Inferior parietal cortex (tissue), 1 donor: Measurements from ENCODE around the gene BPIFB6.

Experiments used
- DNase-seq: peaks from one replicate; pipeline ENCODE4 v3.0.0-alpha.2; 2016; ENCODE audit errors: extremely low spot score

Gene BPIFB6

DNA sequence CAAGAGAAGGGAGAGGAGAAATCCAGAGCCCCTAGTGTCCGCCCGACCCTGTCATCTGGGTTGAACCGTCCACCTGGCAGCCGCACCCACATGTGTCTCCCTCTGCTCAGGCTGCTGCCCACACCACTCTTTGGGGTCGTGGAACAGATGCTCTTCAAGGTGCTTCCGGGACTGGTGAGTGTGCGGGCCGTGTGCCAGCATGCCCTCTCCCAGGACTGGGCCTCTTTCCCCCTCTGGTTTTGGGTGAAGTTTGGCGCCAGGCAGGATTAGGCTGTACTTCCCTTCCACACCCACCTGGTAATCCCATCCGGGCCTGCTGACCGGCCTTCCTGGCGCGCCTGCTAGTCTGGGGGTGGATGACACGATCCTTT is 30.2 kb downstream of the BPIFB6 start:
- DNase-seq, result no peak

GRCh38 chr20:33062105-33062824 is 30.8 kb downstream of the BPIFB6 start:
- DNase-seq, result no peak

GRCh38 chr20:33062825-33063149 is 31.3 kb downstream of the BPIFB6 start:
- no peak for DNase-seq

- DNase-seq, result no peak
Observed at GRCh38 chr20:33063271-33063670, 31.8 kb downstream of the BPIFB6 start.

- no peak for DNase-seq
Observed at GRCh38 chr20:33064572-33065287, 33.3 kb downstream of the BPIFB6 start.

DNA sequence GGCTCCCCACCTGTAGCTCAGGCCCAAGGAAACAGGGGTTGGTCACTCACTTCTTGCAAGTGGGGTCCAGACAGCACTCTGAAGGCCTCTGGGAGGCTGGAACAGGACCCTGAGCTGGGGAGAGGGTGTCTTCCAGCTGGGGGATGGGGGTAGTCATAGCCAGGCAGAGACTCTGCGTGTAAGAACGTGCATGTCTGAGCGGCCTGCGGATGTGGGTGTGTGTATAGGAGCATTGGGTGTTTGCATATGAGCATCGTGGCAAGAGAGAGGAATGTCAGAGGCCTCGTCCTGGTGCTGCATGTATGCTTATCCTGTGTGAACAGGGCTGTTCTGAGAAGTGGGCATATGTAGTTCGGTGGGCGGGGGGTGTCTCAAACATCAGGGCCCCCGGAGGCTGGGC is 34.3 kb downstream of the BPIFB6 start:
- no peak for DNase-seq

DNA sequence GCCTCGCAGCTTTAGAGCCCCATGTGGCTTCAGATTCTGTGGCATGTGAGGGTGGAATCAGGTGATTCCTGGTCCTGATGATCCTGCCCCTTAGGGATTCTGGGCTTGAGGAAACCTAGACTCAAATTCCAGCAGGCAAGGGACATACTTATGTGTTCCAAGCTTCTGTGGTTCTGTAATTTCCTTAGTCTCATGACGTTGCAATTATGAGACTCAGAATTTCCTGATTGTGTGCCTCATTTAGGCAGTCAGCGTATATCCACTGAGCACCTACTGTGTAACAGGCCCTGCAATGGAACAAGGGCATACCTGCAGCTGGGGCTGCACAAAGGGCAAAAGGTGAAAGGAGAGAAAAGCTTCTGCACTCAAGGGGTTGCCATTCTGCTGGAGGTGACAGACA is 36.4 kb downstream of the BPIFB6 start:
- no peak for DNase-seq

DNA sequence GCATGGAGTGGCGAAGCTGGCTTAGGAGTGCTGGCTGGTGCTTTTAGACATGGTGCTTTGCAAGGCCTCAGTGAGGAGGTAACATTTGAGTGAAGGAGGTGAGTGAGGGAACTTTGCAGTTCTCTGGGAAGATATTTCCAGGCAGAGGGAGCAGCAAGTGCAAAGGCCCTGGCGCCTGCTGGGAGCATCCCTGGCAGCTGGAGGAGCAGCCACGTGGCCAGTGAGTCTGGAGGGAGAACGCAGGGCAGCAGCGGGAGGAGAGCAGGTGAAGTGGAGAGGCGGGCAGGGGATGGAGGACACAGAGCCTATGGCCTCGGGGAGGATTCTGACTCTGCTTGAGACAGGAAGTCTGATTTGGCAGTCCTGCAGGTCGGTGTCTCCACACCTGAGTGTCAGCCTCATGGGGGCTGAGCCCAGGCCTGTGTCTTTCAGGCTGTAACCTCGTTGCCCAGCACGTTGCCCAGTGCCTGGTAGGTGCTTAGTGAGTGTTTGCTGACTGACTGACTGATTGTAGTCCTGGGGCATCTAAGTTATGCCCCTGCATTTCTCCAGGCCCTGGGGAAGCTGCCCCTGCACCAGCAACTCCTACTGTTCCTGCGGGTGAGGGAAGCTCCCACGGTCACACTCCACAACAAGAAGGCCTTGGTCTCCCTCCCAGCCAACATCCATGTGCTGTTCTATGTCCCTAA is 36.9 kb downstream of the BPIFB6 start:
- DNase-seq, result no peak

DNA sequence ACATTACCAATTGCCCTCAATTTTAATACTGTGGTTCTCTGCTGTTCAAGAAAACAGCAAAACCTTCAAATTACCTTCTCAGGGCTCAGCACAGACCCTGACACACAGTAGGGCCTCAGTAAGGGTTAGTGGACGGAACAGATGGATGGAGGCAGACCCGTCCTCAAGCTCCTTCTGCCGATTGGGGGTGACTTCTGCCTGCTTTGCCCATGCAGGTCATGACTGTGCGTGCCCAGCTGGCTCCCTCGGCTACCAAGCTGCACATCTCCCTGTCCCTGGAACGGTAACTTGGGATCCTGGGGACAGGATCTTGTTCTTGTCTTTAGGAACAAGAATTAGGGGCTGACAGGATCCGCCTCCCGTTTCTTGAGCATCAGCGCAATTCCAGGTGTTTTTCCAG is 38.2 kb downstream of the BPIFB6 start:
- no peak for DNase-seq

- DNase-seq, result no peak
Observed at GRCh38 chr20:33070111-33071053, 38.9 kb downstream of the BPIFB6 start.

GRCh38 chr20:33071198-33071597 is 39.8 kb downstream of the BPIFB6 start:
- DNase-seq, result no peak

GRCh38 chr20:33072362-33072761 is 40.9 kb downstream of the BPIFB6 start:
- no peak for DNase-seq

DNA sequence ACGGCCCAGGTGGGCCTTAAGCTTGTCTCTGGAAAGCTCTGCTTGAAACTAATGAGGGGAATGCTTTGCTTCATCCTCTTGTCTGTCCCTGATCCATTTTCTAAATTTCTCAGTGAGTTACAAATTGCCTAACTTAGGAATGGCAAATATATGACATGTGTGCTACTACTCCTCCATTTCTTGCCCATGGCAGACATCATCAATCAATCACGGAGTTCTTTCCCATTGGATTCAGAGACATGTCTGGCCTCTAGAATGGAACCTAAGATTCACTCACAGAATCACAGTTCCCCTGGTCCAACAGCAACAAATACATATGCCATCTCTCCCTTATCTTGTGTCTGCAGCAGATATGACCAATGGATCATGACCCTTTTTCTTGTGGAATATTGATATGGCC is 41.4 kb downstream of the BPIFB6 start:
- no peak for DNase-seq

DNA sequence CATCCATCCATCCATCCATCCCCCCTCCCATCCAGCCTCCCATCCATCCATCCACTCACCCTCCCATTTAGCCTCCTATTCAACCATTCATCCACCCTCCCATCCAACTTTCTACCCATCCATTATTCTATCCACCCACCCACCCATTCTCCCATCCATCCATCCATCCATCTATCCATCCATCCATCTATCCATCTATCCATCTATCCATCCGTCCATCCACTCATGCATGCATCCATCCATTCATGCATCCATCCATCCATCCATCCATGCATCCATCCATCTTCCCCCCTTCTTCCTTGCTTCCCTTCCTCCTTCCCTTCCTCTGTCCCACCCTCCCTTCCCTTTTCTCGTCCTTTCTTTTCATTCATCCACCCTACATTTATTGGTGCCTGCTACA is 43.2 kb downstream of the BPIFB6 start:
- DNase-seq, result no peak

DNA sequence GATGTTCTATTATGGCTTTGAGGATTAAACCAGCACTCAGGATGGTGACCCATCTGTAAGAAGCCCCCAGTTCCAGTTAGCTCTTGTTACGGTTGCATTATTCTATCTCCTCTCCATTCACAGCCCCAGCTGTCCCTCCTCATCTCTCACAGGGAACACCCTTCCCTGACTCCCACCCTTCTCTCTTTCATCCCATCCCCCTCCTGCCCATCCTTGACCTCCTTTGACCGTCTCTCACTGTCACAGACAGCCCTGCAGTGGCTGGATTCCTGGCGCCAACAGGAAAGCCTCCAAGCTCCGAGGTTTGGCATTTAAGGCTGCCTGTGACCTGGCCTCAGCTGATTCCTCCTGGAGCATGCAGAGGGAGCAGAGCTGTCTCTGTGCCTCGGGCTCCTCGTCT is 43.8 kb downstream of the BPIFB6 start:
- DNase-seq, result no peak

DNA sequence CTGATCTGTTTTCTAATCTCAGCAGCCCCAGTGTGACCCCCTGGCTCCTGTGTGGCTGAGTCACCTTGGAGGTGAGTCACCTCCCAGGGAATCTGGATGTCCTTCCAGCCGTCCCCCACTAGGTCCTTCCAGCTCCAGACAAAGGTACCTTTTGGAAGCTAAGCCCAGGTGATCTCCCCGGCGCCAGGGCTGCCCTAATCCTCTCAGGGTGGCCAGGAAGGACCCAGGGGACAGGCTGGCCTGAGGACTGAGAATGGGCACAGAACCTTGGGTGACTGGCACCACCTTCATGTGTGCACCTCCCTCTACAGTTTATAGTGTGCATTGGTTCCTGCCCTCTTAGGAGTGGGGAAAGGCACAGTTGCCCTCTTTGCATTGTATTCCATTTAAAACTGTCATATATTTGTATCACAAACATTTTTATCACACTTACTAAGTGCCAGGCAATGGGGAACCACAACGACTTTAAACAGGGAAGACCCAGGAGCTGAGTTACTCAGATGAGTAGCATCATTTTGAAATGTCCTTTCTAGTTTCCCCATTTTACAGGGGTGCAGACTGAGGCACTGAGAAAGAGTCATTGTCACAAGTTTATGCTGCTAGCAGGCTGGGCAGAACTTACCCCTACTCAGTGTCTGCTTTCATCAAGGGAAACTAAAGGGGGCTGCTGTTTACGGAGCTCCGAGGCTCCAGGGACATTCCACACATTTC is 45.4 kb downstream of the BPIFB6 start:
- peak; percentile 15 for DNase-seq

- DNase-seq, result no peak
Observed at GRCh38 chr20:33079259-33079658, 47.8 kb downstream of the BPIFB6 start, which contains the start of gene BPIFB4. Gene BPIFB4 (plus strand): TSS chr20:33079643. CDS start chr20:33081527, 1,884 bp downstream.

DNA sequence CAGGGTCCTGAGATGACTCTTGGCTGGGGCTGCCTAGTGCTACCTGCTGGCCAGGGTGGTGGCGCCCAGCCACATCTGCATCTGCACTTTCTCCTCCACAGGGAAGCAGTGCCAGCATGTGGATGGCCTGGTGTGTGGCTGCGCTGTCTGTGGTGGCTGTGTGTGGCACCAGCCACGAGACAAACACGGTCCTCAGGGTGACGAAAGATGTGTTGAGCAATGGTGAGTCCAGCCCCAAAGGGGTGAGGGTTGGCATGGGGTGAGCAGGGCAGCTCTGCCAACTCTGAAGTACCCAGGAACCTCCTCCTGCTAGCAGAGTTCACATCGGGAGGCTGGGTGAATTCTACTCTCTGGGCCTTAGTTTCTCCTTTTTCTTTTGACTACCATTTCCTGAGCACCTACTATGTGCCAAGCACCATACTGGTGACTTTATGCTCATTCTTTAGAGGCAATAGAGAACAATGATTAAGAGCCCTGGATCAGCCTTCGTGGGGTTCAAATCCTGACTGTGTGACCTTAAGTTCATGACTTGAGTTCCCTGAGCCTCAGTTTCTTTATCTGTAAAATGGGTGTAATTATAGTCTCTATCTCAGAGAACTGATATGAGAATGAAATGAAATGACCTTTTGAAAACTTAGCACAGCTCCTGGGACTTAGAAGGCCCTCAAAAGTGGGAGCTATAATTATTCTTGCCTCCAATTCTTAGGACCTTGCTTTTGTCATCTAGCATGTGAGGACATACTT is 50.1 kb downstream of the BPIFB6 start:
- DNase-seq, result no peak

- no peak for DNase-seq
Observed at GRCh38 chr20:33082546-33082945, 51.1 kb downstream of the BPIFB6 start.

- DNase-seq, result no peak
Observed at GRCh38 chr20:33083544-33084340, 52.3 kb downstream of the BPIFB6 start.
